ENCODE results near the gene CCNI2. TPM values are rescaled to one million over a fixed set of nuclear protein-coding genes. Genes with fewer than 3 reads are reported as not detected.

Gene CCNI2
- total and polyA plus RNA-seq, 2 donors (not counting 3 experiments of a cell fraction or from before 2014, with no cell fraction given), result 0.25 to 0.53 TPM

DNA sequence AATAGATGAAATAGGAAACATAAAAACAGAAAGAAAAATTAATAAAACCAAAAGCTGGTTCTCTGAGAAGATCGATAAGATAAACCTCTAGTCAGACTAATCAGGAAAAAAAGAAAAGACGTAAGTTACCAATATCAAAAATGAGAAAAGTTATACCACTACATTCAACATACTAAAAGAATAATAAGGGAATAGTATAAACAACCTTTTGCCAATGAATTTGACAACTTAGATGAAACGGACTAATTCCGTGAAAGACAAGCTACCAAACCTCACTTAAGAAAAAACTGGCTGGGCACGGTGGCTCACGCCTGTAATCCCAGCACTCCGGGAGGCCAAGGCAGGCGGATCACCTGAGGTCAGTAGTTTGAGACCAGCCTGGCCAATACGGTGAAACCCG, 17.3 kb upstream of the CCNI2 start:
- intact Hi-C loops (cut with micrococcal nuclease), result no loop called here
- H2AFZ ChIP-seq (ENCODE audit: low read depth, low read length), result no peak overlapping the region
- H3K4me2 ChIP-seq (ENCODE audit: insufficient read depth, low read length), result no peak overlapping the region
- no peak overlapping the region for H3K9ac ChIP-seq (replicated peaks; ENCODE audit: extremely low read depth, insufficient read depth, low read length)
- ChIA-PET CTCF (interaction anchor here (1.5 to 3.4 kb wide), 2 partner anchors 14 to 90 kb away, joined by 3 to 15 read pairs; no protein-coding TSS in a partner anchor), POLR2A (no interaction called here)
- no peaks in the 10 kb centered on the region for H3K27me3 ChIP-seq (ENCODE audit: control insufficient read depth in 2 of 2, insufficient read depth in 2 of 2, low read length in 2 of 2)
- no peak for FAIRE-seq
- no peaks in the 10 kb centered on the region for H3K4me1 ChIP-seq (ENCODE audit: control insufficient read depth, extremely low read depth, insufficient read depth, low read length)
- no peaks in the 10 kb centered on the region for H3K79me2 ChIP-seq (ENCODE audit: control insufficient read depth, insufficient read depth, low read length)
- dilution Hi-C loops (cut with MboI; ENCODE audit: extremely low pct_ligation_motif_present, low sequenced_read_pairs), result no loop called here
- H3K4me3 ChIP-seq (replicated peaks in 1 of 3; ENCODE audit: insufficient read depth in 1 of 3, low read depth in 1 of 3, low read length in 3 of 3), result no peak overlapping the region
- BruUV-seq (replicated peaks), result no TSS peak
- H3K9me1 ChIP-seq (replicated peaks; ENCODE audit: control insufficient read depth, extremely low read depth, insufficient read depth, low read length), result no peaks in the 10 kb centered on the region
- H3K36me3 ChIP-seq (ENCODE audit: control insufficient read depth in 2 of 2, extremely low read depth in 1 of 2, insufficient read depth in 2 of 2, low read length in 2 of 2), result no peaks in the 10 kb centered on the region
- H3K9me3 ChIP-seq (replicated peaks; ENCODE audit: control insufficient read depth, insufficient read depth, low read length), result no peaks in the 10 kb centered on the region
- H4K20me1 ChIP-seq (replicated peaks; ENCODE audit: control insufficient read depth, extremely low read depth, insufficient read depth, low read length), result no peaks in the 10 kb centered on the region
- DNase-seq (ENCODE audit: low read depth, low spot score), result no peak
- H3K27ac ChIP-seq (ENCODE audit: insufficient read depth, low read depth, low read length), result no peak overlapping the region
- no peak for TF ChIP-seq POLR2A (IDR thresholded peaks at IDR 0.05; ENCODE audit: low read depth, low read length)
- no peak for TF ChIP-seq GATA2 (IDR thresholded peaks at IDR 0.05; ENCODE audit: insufficient read depth, insufficient read length, low read depth, low read length)
- no peak for TF ChIP-seq EZH2 (IDR thresholded peaks at IDR 0.05; ENCODE audit: borderline replicate concordance, low read depth, low read length, severe bottlenecking)
- TF ChIP-seq, protein P1, sequence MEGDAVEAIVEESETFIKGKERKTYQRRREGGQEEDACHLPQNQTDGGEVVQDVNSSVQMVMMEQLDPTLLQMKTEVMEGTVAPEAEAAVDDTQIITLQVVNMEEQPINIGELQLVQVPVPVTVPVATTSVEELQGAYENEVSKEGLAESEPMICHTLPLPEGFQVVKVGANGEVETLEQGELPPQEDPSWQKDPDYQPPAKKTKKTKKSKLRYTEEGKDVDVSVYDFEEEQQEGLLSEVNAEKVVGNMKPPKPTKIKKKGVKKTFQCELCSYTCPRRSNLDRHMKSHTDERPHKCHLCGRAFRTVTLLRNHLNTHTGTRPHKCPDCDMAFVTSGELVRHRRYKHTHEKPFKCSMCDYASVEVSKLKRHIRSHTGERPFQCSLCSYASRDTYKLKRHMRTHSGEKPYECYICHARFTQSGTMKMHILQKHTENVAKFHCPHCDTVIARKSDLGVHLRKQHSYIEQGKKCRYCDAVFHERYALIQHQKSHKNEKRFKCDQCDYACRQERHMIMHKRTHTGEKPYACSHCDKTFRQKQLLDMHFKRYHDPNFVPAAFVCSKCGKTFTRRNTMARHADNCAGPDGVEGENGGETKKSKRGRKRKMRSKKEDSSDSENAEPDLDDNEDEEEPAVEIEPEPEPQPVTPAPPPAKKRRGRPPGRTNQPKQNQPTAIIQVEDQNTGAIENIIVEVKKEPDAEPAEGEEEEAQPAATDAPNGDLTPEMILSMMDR (IDR thresholded peaks at IDR 0.05; ENCODE audit: extremely low read depth in 1 of 2, insufficient read depth in 1 of 2, low read depth in 1 of 2, low read length in 2 of 2), result no peak
- no peak for TF ChIP-seq MYC (IDR thresholded peaks at IDR 0.05; ENCODE audit: low read depth, low read length)
- no peak for TF ChIP-seq FOS (IDR thresholded peaks at IDR 0.05; ENCODE audit: borderline replicate concordance, insufficient read depth, low read length)
- no peak for TF ChIP-seq POLR2AphosphoS5 (IDR thresholded peaks at IDR 0.05; ENCODE audit: insufficient read depth, low read depth, low read length)
- TF ChIP-seq JUN (IDR thresholded peaks at IDR 0.05; ENCODE audit: borderline replicate concordance, insufficient read depth, insufficient read length, low read depth), result no peak
- TF ChIP-seq, protein P2, sequence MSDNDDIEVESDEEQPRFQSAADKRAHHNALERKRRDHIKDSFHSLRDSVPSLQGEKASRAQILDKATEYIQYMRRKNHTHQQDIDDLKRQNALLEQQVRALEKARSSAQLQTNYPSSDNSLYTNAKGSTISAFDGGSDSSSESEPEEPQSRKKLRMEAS (IDR thresholded peaks at IDR 0.05; ENCODE audit: insufficient read depth, insufficient read length), result no peak
